HepG2 (cell line): ENCODE results near the gene VCAN. TPM values are rescaled to one million over a fixed set of nuclear protein-coding genes. Genes with fewer than 3 reads are reported as not detected.

Source experiments
- ATAC-seq: fragments of 200-7000 bp; cut with Tn5 transposase; 3 replicates; pipeline ENCODE4 v1.9.1; 2020; ENCODE audit warnings: mild to moderate bottlenecking, moderate library complexity
- BruUV-seq: library from RNA; stranded (reverse); fragments of 400-500 nt; replicated peaks from 2 replicates; lab custom pipeline; 2021; lab: Mats Ljungman, UMichigan
- CTCF ChIA-PET: fragments of 300-600 bp; formaldehyde crosslinking; extraction: SDS; loops from one replicate; lab custom pipeline; 2021; ENCODE audit warnings: low total read pairs, inconsistent platforms, low intra/inter-chr PET ratio; lab: Yijun Ruan, JAX
- POLR2A ChIA-PET: fragments of 350-600 bp; sonication (Branson Sonifier 250); formaldehyde crosslinking; loops from one replicate; lab custom pipeline; 2020; ENCODE audit warnings: antibody characterized with exemption, inconsistent platforms; lab: Yijun Ruan, JAX
- DNase-seq: peaks from one replicate; pipeline ENCODE4 v3.0.0-alpha.2; 2015; ENCODE audit warnings: low spot score
- FAIRE-seq: peaks from 3 replicates; lab custom pipeline; 2011; peaks lifted over from hg19 to GRCh38; lab: Jason Lieb, UNC
- H2AFZ ChIP-seq: one replicate; pipeline ENCODE4 v1.6.1; 2011; ENCODE audit warnings: low read length, inconsistent platforms
- H3K27ac ChIP-seq: fragments of 300-600 bp; 3 replicates; pipeline ENCODE4 v1.8.0; 2011; ENCODE audit warnings: mixed run types, mild to moderate bottlenecking, mixed read lengths, low read length, inconsistent platforms; ENCODE audit not compliant: insufficient read depth; ENCODE audit errors: extremely low read length
- H3K27me3 ChIP-seq, 2 experiments: fragments of 200-600 bp in 1 of 2; 2 replicates in 1 of 2; 3 replicates in 1 of 2; pipeline versions ENCODE4 v1.6.0 to v1.8.0; 2011; ENCODE audit warnings: low read length in 2 of 2, mild to moderate bottlenecking in 2 of 2, moderate library complexity in 2 of 2, inconsistent platforms in 1 of 2; ENCODE audit not compliant: insufficient read depth in 2 of 2, control insufficient read depth in 1 of 2
- H3K36me3 ChIP-seq, 2 experiments: fragments of 200-600 bp in 1 of 2; replicated peaks in 1 of 2; 2 replicates in 1 of 2; 3 replicates in 1 of 2; pipeline versions ENCODE4 v1.5.1 to v1.8.0; 2011; ENCODE audit warnings: low read length in 2 of 2, inconsistent platforms in 1 of 2; ENCODE audit not compliant: insufficient read depth in 2 of 2, control insufficient read depth in 1 of 2
- H3K4me1 ChIP-seq: 2 replicates; pipeline ENCODE4 v1.5.1; 2012; ENCODE audit warnings: low read length, inconsistent platforms; ENCODE audit not compliant: insufficient read depth
- H3K4me2 ChIP-seq: 2 replicates; pipeline ENCODE4 v1.6.0; 2011; ENCODE audit warnings: low read depth, low read length, inconsistent platforms
- H3K4me3 ChIP-seq, 3 experiments: fragments of 200-600 bp in 1 of 3; sonication (generic), shearing (Covaris generic) in 1 of 3; replicated peaks in 1 of 3; 2 replicates each; pipeline ENCODE4 v1.5.1; 2011 to 2016; ENCODE audit warnings: low read length in 3 of 3, inconsistent platforms in 2 of 3, low read depth in 2 of 3, mild to moderate bottlenecking in 2 of 3, control low read depth in 1 of 3, mixed read lengths in 1 of 3; ENCODE audit not compliant: insufficient read depth in 1 of 3
- H3K79me2 ChIP-seq: one replicate; pipeline ENCODE4 v1.6.1; 2011; ENCODE audit warnings: low read length, inconsistent platforms; ENCODE audit not compliant: insufficient read depth
- H3K9ac ChIP-seq: 2 replicates; pipeline ENCODE4 v1.6.0; 2011; ENCODE audit warnings: mild to moderate bottlenecking, low read depth, low read length, inconsistent platforms; ENCODE audit not compliant: insufficient read depth
- H3K9me3 ChIP-seq: 2 replicates; pipeline ENCODE4 v1.5.1; 2012; ENCODE audit warnings: mild to moderate bottlenecking, low read length
- H4K20me1 ChIP-seq: 2 replicates; pipeline ENCODE4 v1.6.0; 2011; ENCODE audit warnings: inconsistent platforms, mild to moderate bottlenecking, low read length, moderate library complexity; ENCODE audit not compliant: insufficient read depth
- BHLHE40 ChIP-seq: IDR thresholded peaks from 2 replicates; pipeline ENCODE4 v1.6.1; 2011; ENCODE audit warnings: low read length, improper control_type of control experiment
- CENPT ChIP-seq: sonication (generic); formaldehyde crosslinking; IDR thresholded peaks from 2 replicates; pipeline ENCODE4 v1.8.0; 2022; ENCODE audit warnings: low read depth, mild to moderate bottlenecking, moderate library complexity, missing genetic modification reagents
- CREB1 ChIP-seq, 2 experiments: fragments of 450-650 bp in 1 of 2; IDR thresholded peaks; 2 replicates each; pipeline ENCODE4 v1.6.1; 2016 to 2017; ENCODE audit warnings: control low read depth in 1 of 2, mild to moderate bottlenecking in 1 of 2, missing compliant biosample characterization in 1 of 2, missing genetic modification characterization in 1 of 2
- FOXA3 ChIP-seq: IDR thresholded peaks from 2 replicates; pipeline ENCODE4 v1.6.1; 2016; ENCODE audit warnings: missing genetic modification reagents, missing compliant biosample characterization
- KAT2B ChIP-seq: fragments of 150-350 bp; IDR thresholded peaks from 2 replicates; pipeline ENCODE4 v1.6.1; 2014; ENCODE audit warnings: low read depth, low read length, borderline replicate concordance
- NFKB2 ChIP-seq: sonication (generic); formaldehyde crosslinking; IDR thresholded peaks from 2 replicates; pipeline ENCODE4 v1.4.0; 2020; ENCODE audit warnings: missing genetic modification reagents, borderline replicate concordance
- POLR2G ChIP-seq: fragments of 200-400 bp; formaldehyde crosslinking; IDR thresholded peaks from 2 replicates; pipeline ENCODE4 v1.6.1; 2018; ENCODE audit warnings: mild to moderate bottlenecking, low read depth, low read length, moderate library complexity
- SNAI1 ChIP-seq: sonication (generic); formaldehyde crosslinking; IDR thresholded peaks from 2 replicates; pipeline ENCODE4 v1.5.0; 2020; ENCODE audit warnings: mild to moderate bottlenecking, missing genetic modification reagents, borderline replicate concordance
- TBL1XR1 ChIP-seq: fragments of 150-350 bp; IDR thresholded peaks from 2 replicates; pipeline ENCODE4 v1.6.1; 2014; ENCODE audit warnings: borderline replicate concordance, low read length; ENCODE audit not compliant: partially characterized antibody
- TSC22D2 ChIP-seq: sonication (generic); formaldehyde crosslinking; IDR thresholded peaks from 2 replicates; pipeline ENCODE4 v1.5.1; 2020; ENCODE audit warnings: missing genetic modification reagents, mild to moderate bottlenecking, borderline replicate concordance
- YEATS4 ChIP-seq: sonication (generic); formaldehyde crosslinking; IDR thresholded peaks from 2 replicates; pipeline ENCODE4 v1.4.0; 2020; ENCODE audit warnings: missing genetic modification reagents, borderline replicate concordance
- ZNF264 ChIP-seq: sonication (generic); formaldehyde crosslinking; IDR thresholded peaks from 2 replicates; pipeline ENCODE4 v1.4.0; 2020; ENCODE audit warnings: missing genetic modification reagents
- ZNF335 ChIP-seq: sonication (generic); formaldehyde crosslinking; IDR thresholded peaks from 2 replicates; pipeline ENCODE4 v1.4.0; 2020; ENCODE audit warnings: missing genetic modification reagents
- ZNF572 ChIP-seq: sonication (generic); formaldehyde crosslinking; IDR thresholded peaks from 2 replicates; pipeline ENCODE4 v1.5.1; 2020; ENCODE audit warnings: mild to moderate bottlenecking, missing genetic modification reagents
- ZNF577 ChIP-seq: sonication (generic); formaldehyde crosslinking; IDR thresholded peaks from 2 replicates; pipeline ENCODE4 v1.4.0; 2020; ENCODE audit warnings: mild to moderate bottlenecking, low read depth, missing genetic modification reagents, borderline replicate concordance
- ZNF816 ChIP-seq: sonication (generic); formaldehyde crosslinking; IDR thresholded peaks from 2 replicates; pipeline ENCODE4 v1.8.0; 2022; ENCODE audit warnings: missing genetic modification reagents, mild to moderate bottlenecking, borderline replicate concordance
- WGBS: methylation state at CpG from one replicate; pipeline ENCODE4 v1.1.6; 2017; ENCODE audit warnings: low lambda C conversion rate; 5-methylcytosine and 5-hydroxymethylcytosine counted together
- in situ Hi-C: cut with HindIII; loops from 2 replicates; pipeline ENCODE4 v1.10.0; 2017; ENCODE audit warnings: low pct_unique_long_range_greater_than_20kb; ENCODE audit not compliant: extremely low pct_ligation_motif_present
- intact Hi-C: fragments of 100-400 bp; cut with micrococcal nuclease; formaldehyde crosslinking; loops from one replicate; pipeline ENCODE4 v1.10.0; 2022; ENCODE audit not compliant: unreplicated experiment
- polyA plus RNA-seq, 8 experiments: library from polyadenylated mRNA; depleted of rRNA in 3 of 8; stranded (reverse) in 7 of 8; unstranded in 1 of 8; fragments of >200 nt; fragmentation: Illumina TruSeq in 4 of 8; extraction: Trizol in 4 of 8; gene quantifications; 2 replicates each; pipeline versions ENCODE4 v1.2.1 to v1.2.3, GENCODE V29; 2011 to 2016; ENCODE audit warnings: low read depth in 4 of 8, missing spikeins in 1 of 8, mixed read lengths in 1 of 8; ENCODE audit not compliant: insufficient read depth in 1 of 8
- total RNA-seq, 5 experiments: library from RNA; depleted of rRNA; stranded (reverse); fragments of >200 nt; fragmentation: Illumina TruSeq; extraction: Trizol; gene quantifications; 2 replicates each; pipeline ENCODE4 v1.2.3, GENCODE V29; 2016; ENCODE audit warnings: low read depth in 1 of 5

VCAN gene
- total and polyA plus RNA-seq, 2 of the 13 experiments (the other 11 are each of a cell fraction or from before 2014, with no cell fraction given): 1.2 to 3.5 TPM

- no peak for TF ChIP-seq BHLHE40
- no peak for TF ChIP-seq FOXA3 (CRISPR knock-in tag)
- no peak for TF ChIP-seq ZNF335
- no peak for TF ChIP-seq SNAI1
- TF ChIP-seq POLR2G: no peak
- TF ChIP-seq NFKB2 (CRISPR knock-in tag): no peak
- TF ChIP-seq CREB1 (IDR thresholded peaks at IDR 0.05): no peak
- no peak for TF ChIP-seq CREB1 (CRISPR knock-in tag; IDR thresholded peaks at IDR 0.05)
- no peak for TF ChIP-seq ZNF816 (CRISPR knock-in tag)
- TF ChIP-seq ZNF577: no peak
- no peak for TF ChIP-seq TBL1XR1
- no peak for TF ChIP-seq ZNF264 (CRISPR knock-in tag)
- no peak for TF ChIP-seq YEATS4 (CRISPR knock-in tag)
- TF ChIP-seq CENPT (CRISPR knock-in tag): no peak
- no peak for TF ChIP-seq ZNF572 (CRISPR knock-in tag)
- TF ChIP-seq KAT2B: no peak
- no peak for TF ChIP-seq TSC22D2 (CRISPR knock-in tag)
- TF ChIP-seq, all 625 proteins: peak for 0
- Histone ChIP-seq H3K27me3 (no peaks in the 10 kb centered on the region), H3K79me2 (no peaks in the 10 kb centered on the region), H3K27ac (no peak overlapping the region), H3K4me3 (no peak overlapping the region), H2AFZ (no peak overlapping the region), H3K9me3 (no peaks in the 10 kb centered on the region), H3K9ac (no peak overlapping the region), H3K4me1 (no peaks in the 10 kb centered on the region), H4K20me1 (no peaks in the 10 kb centered on the region), H3K4me2 (no peak overlapping the region), H3K36me3 (no peaks in the 10 kb centered on the region)
- POLR2A ChIA-PET: no interaction called here
- no TSS peak for BruUV-seq
- in situ Hi-C loops: no loop called here
- DNase-seq: no peak
- ATAC-seq: no peak
- intact Hi-C loops: no loop called here
- 28% methylated on average over 2 of the region's 2 CpGs for WGBS
- CTCF ChIA-PET: no interaction called here
- FAIRE-seq: no peak
Observed at GRCh38 chr5:83522446-83522845, 50.9 kb downstream of the VCAN start.
